HG03565 (cell line): Measurements from ENCODE around the gene CCDC24.

Experiments used
- ATAC-seq: cut with Tn5 transposase; IDR thresholded peaks from one replicate; pipeline ENCODE4 v1.9.1; 2021; ENCODE audit warnings: mild to moderate bottlenecking, moderate library complexity; ENCODE audit not compliant: unreplicated experiment

The CCDC24 gene

GRCh38 chr1:43991476-43992231, at the start of gene CCDC24:
TSS of gene CCDC24 (plus strand) at chr1:43991599. CDS start at chr1:43991879, 280 bp downstream.
- ATAC-seq, result no peak

- ATAC-seq, result no peak
These were observed 49.0 kb upstream of the CCDC24 start for GRCh38 chr1:43942411-43942810.

- ATAC-seq, result no peak
These were observed 46.5 kb upstream of the CCDC24 start for GRCh38 chr1:43944860-43945259.

GRCh38 chr1:43945674-43946235, 45.6 kb upstream of the CCDC24 start:
- ATAC-seq, result no peak

- ATAC-seq, result peak; percentile 83
These were observed 45.0 kb upstream of the CCDC24 start, which contains the start of gene IPO13 for GRCh38 chr1:43946236-43947060. TSS of gene IPO13 (plus strand) at chr1:43946950. CDS start at chr1:43947601, 651 bp downstream.

- ATAC-seq, result no peak
These were observed 44.1 kb upstream of the CCDC24 start for GRCh38 chr1:43947061-43947873.

GRCh38 chr1:43947874-43948437, 43.4 kb upstream of the CCDC24 start:
- ATAC-seq, result no peak

- ATAC-seq, result no peak
These were observed 41.7 kb upstream of the CCDC24 start for GRCh38 chr1:43949678-43950077.

GRCh38 chr1:43951021-43951985, 40.1 kb upstream of the CCDC24 start:
- no peak for ATAC-seq

GRCh38 chr1:43952731-43953346, 38.6 kb upstream of the CCDC24 start:
- ATAC-seq, result no peak

- no peak for ATAC-seq
These were observed 38.0 kb upstream of the CCDC24 start for GRCh38 chr1:43953361-43953760.

- no peak for ATAC-seq
These were observed 37.4 kb upstream of the CCDC24 start for GRCh38 chr1:43954036-43954435.

- no peak for ATAC-seq
These were observed 35.2 kb upstream of the CCDC24 start for GRCh38 chr1:43956234-43956633.

- ATAC-seq, result no peak
These were observed 33.9 kb upstream of the CCDC24 start for GRCh38 chr1:43957407-43958040.

GRCh38 chr1:43958351-43959255, 32.8 kb upstream of the CCDC24 start:
- no peak for ATAC-seq

- ATAC-seq, result no peak
These were observed 30.6 kb upstream of the CCDC24 start for GRCh38 chr1:43960798-43961197.

- no peak for ATAC-seq
These were observed 29.7 kb upstream of the CCDC24 start for GRCh38 chr1:43961692-43962091.
